Spleen (tissue), 7 donors: ENCODE results near the gene HES4.

Source experiments
- CTCF ChIP-seq, 11 experiments: fragments of 200-600 bp in 7 of 11; fragments of 450-650 bp in 4 of 11; sonication (generic) in 4 of 11; IDR thresholded peaks in 8 of 11; conservative IDR thresholded peaks in 3 of 11; 1 replicate in 7 of 11; 2 replicates in 4 of 11; pipeline versions ENCODE4 v1.4.0 to v1.8.0; 2016 to 2021; ENCODE audit warnings: antibody characterized with exemption in 11 of 11, inconsistent platforms in 4 of 11, mild to moderate bottlenecking in 1 of 11
- POLR2A ChIP-seq, 3 donors: fragments of 450-650 bp; IDR thresholded peaks; one replicate each; pipeline ENCODE4 v1.5.1; 2017; ENCODE audit warnings: antibody characterized with exemption in 3 of 3, mild to moderate bottlenecking in 1 of 3
- POLR2AphosphoS5 ChIP-seq, 3 donors: sonication (generic); formaldehyde crosslinking; IDR thresholded peaks; one replicate each; pipeline ENCODE4 v1.5.1; 2017; ENCODE audit warnings: antibody characterized with exemption in 3 of 3
- donor health status: DM: no; HTN: no; CAD: no; lungs with moderate emphysema.
- donor health status: DM: no; HTN: no; CAD: no.
- donor health status: DM: no; HTN: no; CAD: no.

GRCh38 chr1:1045129-1045528 lies 45.2 kb upstream of the HES4 start:
- TF ChIP-seq POLR2A (IDR thresholded peaks at IDR 0.05) (no peak), CTCF (IDR thresholded peaks at IDR 0.05 in 8 of 11, conservative IDR thresholded peaks at IDR 0.05 in 3 of 11) (no peak), POLR2AphosphoS5 (IDR thresholded peaks at IDR 0.05) (no peak)
